B cell (primary cell): ENCODE results near the gene AVP. TPM values are rescaled to one million over a fixed set of nuclear protein-coding genes. Genes with fewer than 3 reads are reported as not detected.
A peak's percentile ranks its signal among the peaks of the same experiment; 100 is the strongest.

Experiments used
- ATAC-seq: fragments of 200-7000 bp; cut with Tn5 transposase; one replicate; pipeline ENCODE4 v1.10.0; 2021; ENCODE audit warnings: low read depth, mild to moderate bottlenecking, moderate number of reproducible peaks, moderate library complexity
- CTCF ChIA-PET: fragments of 350-600 bp; sonication (Branson Sonifier 250); formaldehyde crosslinking; loops from one replicate; lab custom pipeline; 2021; ENCODE audit warnings: antibody characterized with exemption, inconsistent platforms; lab: Charles Lee
- POLR2A ChIA-PET: fragments of 350-600 bp; sonication (Branson Sonifier 250); formaldehyde crosslinking; loops from one replicate; lab custom pipeline; 2021; ENCODE audit warnings: antibody characterized with exemption; lab: Charles Lee
- DNase-seq: peaks from one replicate; pipeline ENCODE4 v3.0.0; 2013
- H2AFZ ChIP-seq: 2 replicates; pipeline ENCODE4 v1.6.1; 2012; ENCODE audit warnings: mild to moderate bottlenecking, low read depth, low read length; ENCODE audit not compliant: insufficient read depth, poor library complexity, severe bottlenecking
- H3K27ac ChIP-seq, 2 donors: 1 replicate in 1 of 2; 2 replicates in 1 of 2; pipeline ENCODE4 v1.5.1; 2012 to 2013; ENCODE audit warnings: low read length in 2 of 2, mild to moderate bottlenecking in 2 of 2, moderate library complexity in 1 of 2
- H3K27me3 ChIP-seq, 4 experiments: fragments of 200-600 bp in 1 of 4; sonication (generic) in 1 of 4; replicated peaks in 1 of 4; 1 replicate in 2 of 4; 2 replicates in 2 of 4; pipeline versions ENCODE4 v1.6.1 to v1.7.0; 2013 to 2016; ENCODE audit warnings: low read length in 3 of 4, mild to moderate bottlenecking in 2 of 4, mixed read lengths in 1 of 4, moderate library complexity in 1 of 4; ENCODE audit not compliant: insufficient read depth in 4 of 4, control insufficient read depth in 3 of 4; ENCODE audit errors: control extremely low read depth in 1 of 4
- H3K36me3 ChIP-seq, 2 experiments: replicated peaks in 1 of 2; 1 replicate in 1 of 2; 2 replicates in 1 of 2; pipeline versions ENCODE4 v1.6.1 to v1.7.1; 2013; ENCODE audit warnings: low read length in 1 of 2; ENCODE audit not compliant: insufficient read depth in 2 of 2, control insufficient read depth in 1 of 2; ENCODE audit errors: control extremely low read depth in 1 of 2, extremely low read depth in 1 of 2
- H3K4me1 ChIP-seq, 2 donors: fragments of 200-600 bp in 1 of 2; sonication (generic) in 1 of 2; 1 replicate in 1 of 2; 2 replicates in 1 of 2; pipeline versions ENCODE4 v1.5.1 to v1.6.1; 2013 to 2017; ENCODE audit warnings: low read length in 2 of 2; ENCODE audit not compliant: control insufficient read depth in 2 of 2, insufficient read depth in 2 of 2
- H3K4me2 ChIP-seq: replicated peaks from 2 replicates; pipeline ENCODE3; 2012; ENCODE audit warnings: mild to moderate bottlenecking, low read depth, low read length; ENCODE audit not compliant: poor library complexity, severe bottlenecking
- H3K4me3 ChIP-seq, 5 experiments: fragments of 200-600 bp in 1 of 5; sonication (generic) in 1 of 5; 1 replicate in 3 of 5; 2 replicates in 2 of 5; pipeline versions ENCODE4 v1.5.1 to v1.7.0; 2011 to 2016; ENCODE audit warnings: low read length in 4 of 5, mild to moderate bottlenecking in 4 of 5, low read depth in 2 of 5, control low read depth in 1 of 5, moderate library complexity in 1 of 5; ENCODE audit not compliant: insufficient read depth in 1 of 5; ENCODE audit errors: control extremely low read depth in 1 of 5, extremely low read depth in 1 of 5
- H3K79me2 ChIP-seq: fragments of 200-600 bp; sonication (generic); one replicate; pipeline ENCODE4 v1.6.0; 2016; ENCODE audit warnings: low read length; ENCODE audit not compliant: control insufficient read depth, insufficient read depth
- H3K9ac ChIP-seq: fragments of 200-600 bp; sonication (generic); 2 replicates; pipeline ENCODE4 v1.6.1; 2017; ENCODE audit warnings: mild to moderate bottlenecking, low read length, moderate library complexity
- H3K9me3 ChIP-seq, 3 donors: one replicate each; pipeline versions ENCODE4 v1.6.1 to v1.7.1; 2013; ENCODE audit warnings: low read length in 2 of 3; ENCODE audit not compliant: control insufficient read depth in 2 of 3, insufficient read depth in 1 of 3; ENCODE audit errors: control extremely low read depth in 1 of 3
- H4K20me1 ChIP-seq: 2 replicates; pipeline ENCODE4 v1.6.0; 2012; ENCODE audit warnings: mild to moderate bottlenecking, low read length; ENCODE audit not compliant: insufficient read depth, control insufficient read depth, poor library complexity, severe bottlenecking
- H3K27ac Mint-ChIP-seq: one replicate; pipeline ENCODE4 v1.8.0; 2021; ENCODE audit warnings: mixed read lengths
- H3K27me3 Mint-ChIP-seq: one replicate; pipeline ENCODE4 v1.8.0; 2021; ENCODE audit warnings: mixed read lengths
- H3K4me1 Mint-ChIP-seq: one replicate; pipeline ENCODE4 v1.8.0; 2021; ENCODE audit warnings: mixed read lengths
- H3K4me3 Mint-ChIP-seq: one replicate; pipeline ENCODE4 v1.8.0; 2021; ENCODE audit warnings: mixed read lengths
- H3K9me3 Mint-ChIP-seq: one replicate; pipeline ENCODE4 v1.8.0; 2022; ENCODE audit warnings: mixed read lengths; ENCODE audit not compliant: insufficient read depth
- EZH2 ChIP-seq: IDR thresholded peaks from 2 replicates; pipeline ENCODE4 v1.6.1; 2012; ENCODE audit warnings: borderline replicate concordance, low read depth, mild to moderate bottlenecking, moderate library complexity, low read length; ENCODE audit not compliant: insufficient read depth, poor library complexity, severe bottlenecking
- WGBS: methylation state at CpG from one replicate; pipeline ENCODE4 v1.1.5; 2013; ENCODE audit warnings: missing lambda C conversion rate; ENCODE audit not compliant: insufficient coverage; 5-methylcytosine and 5-hydroxymethylcytosine counted together
- intact Hi-C: fragments of 100-400 bp; cut with micrococcal nuclease; formaldehyde crosslinking; loops from one replicate; pipeline ENCODE4 v1.10.0; 2022
- polyA plus RNA-seq: library from polyadenylated mRNA; depleted of rRNA; stranded (reverse); fragments of >200 nt; gene quantifications from 2 replicates; pipeline ENCODE4 v1.2.3, GENCODE V29; 2012
- total RNA-seq, 2 donors: library from RNA; stranded (reverse); fragments of 120-200 nt in 1 of 2; gene quantifications; 1 replicate in 1 of 2; 2 replicates in 1 of 2; pipeline versions ENCODE4 v1.2.3 to v1.2.4, GENCODE V29; 2013 to 2022
- TF ChIP-seq, protein P1 (sequence below): fragments of 200-600 bp; IDR thresholded peaks from one replicate; pipeline ENCODE4 v1.8.0; 2022; ENCODE audit warnings: antibody characterized with exemption, mild to moderate bottlenecking

AVP gene
- total and polyA plus RNA-seq, 2 donors (not counting 1 experiment from before 2014, with no cell fraction given): 4.5 TPM; not detected in 1

DNA sequence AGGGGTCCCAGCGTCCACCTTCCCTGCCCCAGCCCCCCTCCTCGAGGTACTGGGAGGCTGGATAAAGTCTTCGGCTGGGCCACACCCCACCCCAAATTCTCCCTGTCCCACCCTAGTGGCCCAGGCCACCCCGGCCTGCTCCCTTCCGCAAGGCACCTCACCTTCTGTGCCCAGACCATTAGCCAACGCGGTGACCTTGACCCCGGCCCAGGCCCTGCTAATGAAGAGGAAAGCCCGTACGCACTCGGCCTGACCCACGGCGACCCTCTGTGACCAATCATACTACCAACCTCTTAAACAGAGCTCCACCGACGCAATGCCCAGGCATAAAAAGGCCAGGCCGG, 13.3 kb downstream of the AVP start:
- no peak for ATAC-seq
- H3K27me3 Mint-ChIP-seq: peaks cover 4% of the 10 kb centered on the region
- H3K4me3 ChIP-seq: peak overlapping the region in 4 of 5 experiments; percentile 40 to 70 (median 56)

DNA sequence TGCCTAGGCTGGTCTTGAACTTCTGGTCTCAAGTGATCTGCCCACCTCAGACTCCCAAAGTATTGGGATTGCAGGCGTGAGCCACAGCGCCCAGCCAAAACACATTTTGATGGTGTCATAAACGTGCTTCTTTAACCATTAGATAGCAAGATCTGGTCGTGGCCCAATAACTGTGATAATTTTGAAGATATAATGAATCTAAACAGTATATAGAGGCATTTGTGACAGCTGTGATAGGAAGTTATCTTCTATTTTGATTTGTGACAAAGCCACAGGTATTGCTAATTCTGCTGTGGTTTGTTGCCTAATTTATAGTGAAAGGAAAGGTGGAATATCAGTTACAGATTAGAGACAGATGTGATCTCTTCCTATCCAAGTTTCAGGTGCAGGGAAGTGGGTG, 13.8 kb downstream of the AVP start:
- TF ChIP-seq, protein P1, sequence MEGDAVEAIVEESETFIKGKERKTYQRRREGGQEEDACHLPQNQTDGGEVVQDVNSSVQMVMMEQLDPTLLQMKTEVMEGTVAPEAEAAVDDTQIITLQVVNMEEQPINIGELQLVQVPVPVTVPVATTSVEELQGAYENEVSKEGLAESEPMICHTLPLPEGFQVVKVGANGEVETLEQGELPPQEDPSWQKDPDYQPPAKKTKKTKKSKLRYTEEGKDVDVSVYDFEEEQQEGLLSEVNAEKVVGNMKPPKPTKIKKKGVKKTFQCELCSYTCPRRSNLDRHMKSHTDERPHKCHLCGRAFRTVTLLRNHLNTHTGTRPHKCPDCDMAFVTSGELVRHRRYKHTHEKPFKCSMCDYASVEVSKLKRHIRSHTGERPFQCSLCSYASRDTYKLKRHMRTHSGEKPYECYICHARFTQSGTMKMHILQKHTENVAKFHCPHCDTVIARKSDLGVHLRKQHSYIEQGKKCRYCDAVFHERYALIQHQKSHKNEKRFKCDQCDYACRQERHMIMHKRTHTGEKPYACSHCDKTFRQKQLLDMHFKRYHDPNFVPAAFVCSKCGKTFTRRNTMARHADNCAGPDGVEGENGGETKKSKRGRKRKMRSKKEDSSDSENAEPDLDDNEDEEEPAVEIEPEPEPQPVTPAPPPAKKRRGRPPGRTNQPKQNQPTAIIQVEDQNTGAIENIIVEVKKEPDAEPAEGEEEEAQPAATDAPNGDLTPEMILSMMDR: no peak
- TF ChIP-seq EZH2: no peak
- Histone ChIP-seq H3K9ac (no peak overlapping the region), H3K36me3 (no peaks in the 10 kb centered on the region), H3K4me1 (peaks cover 15 to 19% of the 10 kb centered on the region in 2 donors), H3K27me3 (peaks cover 0 to 14% (median 2%) of the 10 kb centered on the region in 4 experiments), H3K27ac (no peak overlapping the region), H3K79me2 (peaks cover 6% of the 10 kb centered on the region), H3K9me3 (peaks cover 0 to 8% (median 0%) of the 10 kb centered on the region in 3 donors), H3K4me3 (no peak overlapping the region), H4K20me1 (no peaks in the 10 kb centered on the region), H2AFZ (no peak overlapping the region), H3K4me2 (no peak overlapping the region)
- WGBS: no CpG with 5 or more reads among the region's 4 CpGs
- H3K4me3 Mint-ChIP-seq: peak overlapping the region; percentile 81
- ChIA-PET CTCF (interaction anchor here (5.2 kb wide), 1 partner anchor 44 kb away, joined by 43 read pairs; no protein-coding TSS in a partner anchor), POLR2A (no interaction called here)
- ATAC-seq (no peak), DNase-seq (no peak)
- peaks cover 2% of the 10 kb centered on the region for H3K27me3 Mint-ChIP-seq
- H3K27ac Mint-ChIP-seq: peak overlapping the region; percentile 8
- intact Hi-C loops: loop anchor here (5.0 to 10.0 kb wide), 2 partner anchors 47 to 84 kb away; partner anchors contain the start of genes FASTKD5 and UBOX5
- H3K4me1 Mint-ChIP-seq: peaks cover 30% of the 10 kb centered on the region
- no peaks in the 10 kb centered on the region for H3K9me3 Mint-ChIP-seq

More for the DNA sequence above, 13.3 kb downstream of the AVP start:
- Mint-ChIP-seq H3K27ac (no peak overlapping the region), H3K4me1 (peaks cover 28% of the 10 kb centered on the region), H3K4me3 (peak overlapping the region; percentile 81), H3K9me3 (no peaks in the 10 kb centered on the region)
- 69% methylated on average over 14 of the region's 16 CpGs for WGBS
- Histone ChIP-seq H3K27me3 (peaks cover 0 to 19% (median 2%) of the 10 kb centered on the region in 4 experiments), H3K9ac (peak overlapping the region; percentile 74), H3K9me3 (peaks cover 0 to 8% (median 0%) of the 10 kb centered on the region in 3 donors), H3K27ac (no peak overlapping the region), H3K79me2 (peaks cover 6% of the 10 kb centered on the region), H3K4me1 (peaks cover 15 to 19% of the 10 kb centered on the region in 2 donors), H2AFZ (peak overlapping the region; percentile 83), H3K4me2 (peak overlapping the region; percentile 90), H3K36me3 (no peaks in the 10 kb centered on the region), H4K20me1 (no peaks in the 10 kb centered on the region)
- no peak for TF ChIP-seq EZH2
- TF ChIP-seq, protein P1: no peak
- no peak for DNase-seq
- intact Hi-C loops: loop anchor here (5.0 to 10.0 kb wide), 2 partner anchors 46 to 84 kb away; partner anchors contain the start of genes FASTKD5 and UBOX5
- CTCF ChIA-PET: interaction anchor here (5.2 kb wide), 1 partner anchor 44 kb away, joined by 43 read pairs; no protein-coding TSS in a partner anchor
- POLR2A ChIA-PET: interaction anchor here (2.1 kb wide), 1 partner anchor 22 kb away, joined by 8 read pairs; no protein-coding TSS in a partner anchor
